MCF 10A (cell line): ENCODE data around the gene NADSYN1. TPM values are rescaled to one million over a fixed set of nuclear protein-coding genes. Genes with fewer than 3 reads are reported as not detected.

Experiments
- BruUV-seq: library from RNA; stranded (reverse); fragments of 400-500 nt; replicated peaks from 2 replicates; lab custom pipeline; 2021; lab: Mats Ljungman, UMichigan
- CTCF ChIA-PET: fragments of 300-600 bp; sonication (Branson Sonifier 250); formaldehyde crosslinking; extraction: SDS; loops from one replicate; lab custom pipeline; 2021; ENCODE audit warnings: antibody characterized with exemption, inconsistent platforms; lab: Yijun Ruan, JAX
- POLR2A ChIA-PET: fragments of 300-600, 350-650 bp; sonication (Branson Sonifier 250); formaldehyde crosslinking; extraction: SDS; loops from one replicate; lab custom pipeline; 2020; ENCODE audit warnings: antibody characterized with exemption, inconsistent platforms; lab: Yijun Ruan, JAX
- DNase-seq: peaks from one replicate; pipeline ENCODE4 v3.0.0-alpha.2; 2018; ENCODE audit not compliant: unreplicated experiment
- H3K27ac Mint-ChIP-seq: one replicate; pipeline ENCODE4 v1.8.0; 2022; ENCODE audit warnings: mild to moderate bottlenecking, low read depth, mixed read lengths; ENCODE audit not compliant: unreplicated experiment
- H3K27me3 Mint-ChIP-seq: one replicate; pipeline ENCODE4 v1.8.0; 2022; ENCODE audit warnings: mixed read lengths; ENCODE audit not compliant: insufficient read depth, unreplicated experiment
- H3K36me3 Mint-ChIP-seq: one replicate; pipeline ENCODE4 v1.8.0; 2022; ENCODE audit warnings: mild to moderate bottlenecking, moderate library complexity, mixed read lengths; ENCODE audit not compliant: insufficient read depth, unreplicated experiment
- H3K4me1 Mint-ChIP-seq: one replicate; pipeline ENCODE4 v1.8.0; 2022; ENCODE audit warnings: mixed read lengths; ENCODE audit not compliant: insufficient read depth, unreplicated experiment
- H3K4me3 Mint-ChIP-seq: one replicate; pipeline ENCODE4 v1.8.0; 2022; ENCODE audit warnings: mild to moderate bottlenecking, moderate library complexity, mixed read lengths; ENCODE audit not compliant: unreplicated experiment
- H3K9me3 Mint-ChIP-seq: one replicate; pipeline ENCODE4 v1.8.0; 2022; ENCODE audit warnings: mixed read lengths; ENCODE audit not compliant: unreplicated experiment
- CTCF ChIP-seq: fragments of 200-600 bp; IDR thresholded peaks from one replicate; pipeline ENCODE4 v1.8.0; 2022; ENCODE audit warnings: antibody characterized with exemption, mild to moderate bottlenecking; ENCODE audit not compliant: unreplicated experiment
- intact Hi-C: fragments of 100-400 bp; cut with micrococcal nuclease; formaldehyde crosslinking; loops from 2 replicates; pipeline ENCODE4 v1.14.1; 2022
- total RNA-seq: library from RNA; stranded (reverse); gene quantifications from 2 replicates; pipeline ENCODE4 v1.2.3, GENCODE V29; 2022

The NADSYN1 gene
- total RNA-seq, 1 experiment from 2014 or later = 73.6 TPM

GRCh38 chr11:71438650-71439049, 14.4 kb upstream of the NADSYN1 start:
- BruUV-seq = no TSS peak
- H3K27me3 Mint-ChIP-seq = no peaks in the 10 kb centered on the region
- intact Hi-C loops = no loop called here
- peaks cover 7% of the 10 kb centered on the region for H3K4me1 Mint-ChIP-seq
- CTCF ChIA-PET = no interaction called here
- POLR2A ChIA-PET = interaction anchor here (1.3 kb wide), 1 partner anchor 9 kb away, joined by 5 read pairs; no protein-coding TSS in a partner anchor
- H3K36me3 Mint-ChIP-seq = peaks cover 45% of the 10 kb centered on the region
- no peak for TF ChIP-seq CTCF
- no peak for DNase-seq
- no peak overlapping the region for H3K4me3 Mint-ChIP-seq
- H3K27ac Mint-ChIP-seq = no peak overlapping the region
- no peaks in the 10 kb centered on the region for H3K9me3 Mint-ChIP-seq

- Mint-ChIP-seq H3K27ac (peak overlapping the region; percentile 91), H3K4me1 (peaks cover 4% of the 10 kb centered on the region), H3K4me3 (no peak overlapping the region), H3K36me3 (peaks cover 43% of the 10 kb centered on the region), H3K27me3 (no peaks in the 10 kb centered on the region), H3K9me3 (no peaks in the 10 kb centered on the region)
- no peak for TF ChIP-seq CTCF
- ChIA-PET POLR2A (no interaction called here), CTCF (no interaction called here)
- intact Hi-C loops = no loop called here
- DNase-seq = no peak
- no TSS peak for BruUV-seq
Measured at GRCh38 chr11:71440021-71440755, 12.8 kb upstream of the NADSYN1 start.

- Mint-ChIP-seq H3K4me1 (peaks cover 6% of the 10 kb centered on the region), H3K27me3 (no peaks in the 10 kb centered on the region), H3K27ac (no peak overlapping the region), H3K36me3 (peaks cover 47% of the 10 kb centered on the region), H3K9me3 (no peaks in the 10 kb centered on the region), H3K4me3 (no peak overlapping the region)
- ChIA-PET POLR2A (no interaction called here), CTCF (interaction anchor here (0.6 kb wide), 1 partner anchor 99 kb away, joined by 3 read pairs; no protein-coding TSS in a partner anchor)
- intact Hi-C loops = no loop called here
- DNase-seq = no peak
- no peak for TF ChIP-seq CTCF
- no TSS peak for BruUV-seq
Measured at GRCh38 chr11:71441251-71441650, 11.8 kb upstream of the NADSYN1 start.

GRCh38 chr11:71442123-71442522, 10.9 kb upstream of the NADSYN1 start:
- H3K36me3 Mint-ChIP-seq = peaks cover 56% of the 10 kb centered on the region
- H3K9me3 Mint-ChIP-seq = no peaks in the 10 kb centered on the region
- H3K27me3 Mint-ChIP-seq = no peaks in the 10 kb centered on the region
- intact Hi-C loops = no loop called here
- POLR2A ChIA-PET = no interaction called here
- H3K4me3 Mint-ChIP-seq = no peak overlapping the region
- BruUV-seq = no TSS peak
- H3K27ac Mint-ChIP-seq = no peak overlapping the region
- CTCF ChIA-PET = interaction anchor here (0.6 kb wide), 1 partner anchor 98 kb away, joined by 3 read pairs; no protein-coding TSS in a partner anchor
- TF ChIP-seq CTCF = no peak
- H3K4me1 Mint-ChIP-seq = peaks cover 13% of the 10 kb centered on the region
- no peak for DNase-seq
